Measurements from ENCODE around the gene POLH.

Gene POLH

DNA sequence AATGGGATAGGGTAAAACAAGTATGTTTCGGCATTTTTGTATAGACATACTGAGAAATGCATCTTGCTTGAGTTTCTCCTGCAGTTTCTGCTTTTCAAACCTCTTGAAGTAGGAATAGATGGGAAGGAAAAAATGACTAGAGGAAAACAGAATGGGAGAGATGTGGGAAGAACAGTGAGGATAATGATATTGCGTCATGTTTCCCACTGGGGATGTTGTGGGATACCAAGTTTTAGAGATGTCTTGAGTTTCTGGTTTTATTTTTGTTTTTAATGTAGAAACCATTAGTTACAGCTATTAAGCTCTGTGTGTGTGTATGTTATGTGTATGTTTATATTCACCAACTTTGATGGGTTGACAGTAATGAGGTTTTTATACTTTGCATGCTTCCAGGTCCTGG lies 24.6 kb downstream of the POLH start:
- in situ Hi-C loops (cut with HindIII; ENCODE audit: low sequenced_read_pairs) = no loop called here

GRCh38 chr6:43604174-43604573 lies 28.2 kb downstream of the POLH start:
- in situ Hi-C loops (cut with HindIII; ENCODE audit: low sequenced_read_pairs) = no loop called here

DNA sequence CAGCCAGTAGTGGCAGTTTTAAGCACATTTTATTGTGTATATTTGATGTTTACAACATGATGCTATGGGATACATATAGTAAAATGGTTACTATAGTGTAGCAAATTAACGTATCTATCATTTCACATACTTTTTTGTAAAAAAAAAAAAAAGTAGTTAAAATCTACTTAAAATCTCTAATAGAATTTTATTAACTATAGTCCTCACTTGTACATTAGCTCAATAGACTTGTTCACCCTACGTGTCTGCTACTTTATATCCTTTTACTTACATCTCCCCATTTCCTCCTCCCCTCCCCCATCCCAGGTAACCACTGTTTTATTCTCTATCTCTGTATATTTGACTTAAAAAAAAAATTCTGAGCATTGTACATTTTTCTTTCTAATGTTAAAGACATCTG lies 30.0 kb downstream of the POLH start:
- in situ Hi-C loops (cut with HindIII; ENCODE audit: low sequenced_read_pairs) = no loop called here

GRCh38 chr6:43608310-43608763 lies 32.4 kb downstream of the POLH start:
- in situ Hi-C loops (cut with HindIII; ENCODE audit: low sequenced_read_pairs) = no loop called here

DNA sequence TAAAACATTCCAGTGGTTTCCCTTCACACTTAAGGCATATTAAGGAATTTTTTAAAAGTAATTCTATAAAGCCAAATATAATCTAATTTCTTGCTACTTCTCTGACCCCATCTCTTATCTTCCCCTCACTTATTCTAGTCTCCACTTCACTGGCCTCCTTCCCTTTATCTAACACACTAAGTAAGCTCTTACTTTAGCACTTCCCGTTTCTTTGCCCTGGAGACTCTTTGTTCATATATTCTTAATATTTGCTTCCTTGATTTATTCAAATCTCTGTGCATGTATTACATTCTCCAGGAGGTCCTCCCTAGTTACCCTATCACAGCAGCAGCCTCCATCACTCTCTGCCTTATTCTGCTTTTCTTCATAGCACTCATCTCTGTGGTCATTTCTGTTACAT lies 32.8 kb downstream of the POLH start:
- in situ Hi-C loops (cut with HindIII; ENCODE audit: low sequenced_read_pairs) = no loop called here

DNA sequence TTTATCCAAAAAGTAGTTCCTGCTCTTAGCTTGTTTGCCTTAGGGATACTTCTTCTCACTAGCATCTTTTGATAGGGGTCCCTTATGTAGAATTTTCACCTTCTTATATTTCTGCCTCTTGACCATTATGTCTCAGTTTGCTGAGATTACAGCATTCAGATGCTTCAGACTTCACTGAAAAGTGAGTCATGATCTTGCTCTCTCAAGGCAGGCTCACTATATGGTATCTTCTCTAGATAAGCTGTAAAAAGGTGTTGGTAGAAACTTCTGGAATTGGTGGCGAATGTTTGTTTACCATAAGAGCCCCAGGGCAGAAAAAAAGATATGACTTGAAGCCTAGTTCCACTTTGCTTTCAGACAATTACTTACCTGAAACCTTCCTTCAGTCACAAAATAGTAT lies 33.4 kb downstream of the POLH start:
- in situ Hi-C loops (cut with HindIII; ENCODE audit: low sequenced_read_pairs) = no loop called here

DNA sequence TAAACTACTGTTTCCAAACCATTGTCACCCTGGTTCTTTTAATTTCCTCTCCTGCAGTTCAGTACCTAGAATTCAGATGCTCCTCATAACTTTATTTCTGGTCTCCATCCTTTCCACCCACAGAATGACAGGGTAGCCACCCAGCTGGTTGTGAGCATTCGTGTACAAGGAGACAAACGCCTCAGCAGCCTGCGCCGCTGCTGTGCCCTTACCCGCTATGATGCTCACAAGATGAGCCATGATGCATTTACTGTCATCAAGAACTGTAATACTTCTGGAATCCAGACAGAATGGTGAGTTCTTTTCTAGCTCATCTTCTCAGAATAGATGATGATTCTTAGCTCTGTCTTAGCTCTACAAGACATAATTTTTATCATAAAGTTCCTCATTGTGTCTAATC lies 34.4 kb downstream of the POLH start:
- in situ Hi-C loops (cut with HindIII; ENCODE audit: low sequenced_read_pairs) = loop anchor here (10.0 kb wide), 1 partner anchor 56 kb away; no protein-coding TSS in a partner anchor

- in situ Hi-C loops (cut with HindIII; ENCODE audit: low sequenced_read_pairs) = loop anchor here (10.0 kb wide), 1 partner anchor 59 kb away; no protein-coding TSS in a partner anchor
These were observed 37.9 kb downstream of the POLH start for GRCh38 chr6:43613721-43614395.

DNA sequence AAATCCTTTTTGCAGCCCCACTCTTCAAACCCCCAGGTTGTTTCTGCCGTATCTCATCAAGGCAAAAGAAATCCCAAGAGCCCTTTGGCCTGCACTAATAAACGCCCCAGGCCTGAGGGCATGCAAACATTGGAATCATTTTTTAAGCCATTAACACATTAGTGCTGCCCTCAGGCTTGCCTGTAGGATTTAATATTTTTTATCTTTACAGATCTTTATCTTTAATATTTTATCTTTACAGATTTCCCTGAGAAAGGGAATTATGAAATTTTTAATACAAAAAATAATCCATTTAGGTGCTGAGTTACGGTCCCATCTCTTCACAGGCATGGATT lies 38.4 kb downstream of the POLH start:
- in situ Hi-C loops (cut with HindIII; ENCODE audit: low sequenced_read_pairs) = loop anchor here (10.0 kb wide), 1 partner anchor 60 kb away; no protein-coding TSS in a partner anchor

DNA sequence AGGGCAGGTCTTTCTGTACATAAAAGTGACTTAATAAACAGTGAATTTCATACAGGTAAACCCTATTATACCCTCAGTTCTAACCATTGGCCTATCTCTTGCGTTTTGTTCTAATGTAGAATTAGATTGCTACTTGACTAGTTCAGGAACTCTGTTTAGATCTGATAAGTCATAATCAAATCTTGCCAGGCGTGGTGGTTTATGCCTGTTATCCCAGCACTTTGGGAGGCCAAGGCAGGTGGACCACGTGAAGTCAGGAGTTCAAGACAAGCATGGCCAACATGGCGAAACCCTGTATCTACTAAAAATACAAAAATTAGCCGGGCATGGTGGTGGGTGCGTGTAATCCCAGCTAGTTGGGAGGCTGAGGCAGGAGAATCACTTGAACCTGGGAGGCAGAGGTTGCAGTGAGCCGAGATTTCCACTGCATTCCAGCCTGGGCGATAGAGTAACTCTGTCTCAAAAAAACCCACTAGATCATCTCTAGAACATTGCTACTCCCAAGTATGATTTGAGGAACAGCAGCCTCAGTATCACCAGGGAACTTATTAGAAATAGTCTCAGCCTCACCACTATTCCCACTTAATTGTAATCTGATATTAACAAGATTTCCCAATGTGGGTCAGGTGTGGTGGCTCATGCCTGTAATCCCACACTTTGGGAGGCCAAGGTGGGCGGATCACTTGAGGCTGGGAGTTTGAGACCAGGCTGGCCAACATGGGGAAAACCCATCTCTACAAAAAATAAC lies 40.9 kb downstream of the POLH start:
- in situ Hi-C loops (cut with HindIII; ENCODE audit: low sequenced_read_pairs) = loop anchor here (10.0 kb wide), 1 partner anchor 62 kb away; no protein-coding TSS in a partner anchor

DNA sequence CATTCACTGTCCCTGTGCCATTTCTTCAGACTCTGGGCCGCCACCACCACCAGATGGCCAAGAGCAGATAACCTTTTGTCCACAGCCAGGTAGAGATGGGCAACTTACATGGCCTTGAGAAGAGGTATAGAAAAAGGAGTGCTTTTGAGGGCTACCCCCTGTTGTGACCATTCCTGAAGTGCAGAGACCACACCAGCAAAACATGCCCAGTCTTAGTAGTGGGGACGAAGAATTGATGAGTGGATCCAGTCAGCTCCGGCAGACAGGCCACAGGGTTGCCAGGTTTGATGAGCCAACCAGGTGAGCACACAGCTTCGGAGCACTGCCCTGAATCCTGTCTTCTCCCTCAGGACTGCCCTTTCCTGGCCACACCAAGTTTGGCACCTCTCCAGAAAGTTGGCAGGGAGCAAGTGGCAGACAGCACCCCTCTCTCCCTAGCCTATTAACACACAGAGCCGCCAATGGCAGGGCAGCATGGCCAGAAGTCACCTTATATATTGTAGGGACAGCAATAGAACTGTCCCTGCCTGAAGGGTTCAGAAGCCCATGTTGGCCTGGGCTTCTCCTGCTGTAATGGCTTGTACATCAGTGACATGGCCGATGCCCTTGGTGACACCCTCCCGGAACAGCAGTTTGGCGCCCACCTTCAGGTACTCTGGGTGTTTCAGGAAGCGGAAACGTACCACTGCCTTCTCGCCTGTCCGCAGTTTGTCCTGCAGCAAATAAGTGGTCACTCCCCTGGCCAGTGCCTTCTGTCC lies 45.3 kb downstream of the POLH start:
- in situ Hi-C loops (cut with HindIII; ENCODE audit: low sequenced_read_pairs) = no loop called here

GRCh38 chr6:43621836-43622180 lies 45.8 kb downstream of the POLH start:
- in situ Hi-C loops (cut with HindIII; ENCODE audit: low sequenced_read_pairs) = no loop called here

GRCh38 chr6:43622541-43622940 lies 46.6 kb downstream of the POLH start:
- in situ Hi-C loops (cut with HindIII; ENCODE audit: low sequenced_read_pairs) = no loop called here

- in situ Hi-C loops (cut with HindIII; ENCODE audit: low sequenced_read_pairs) = no loop called here
These were observed 48.1 kb downstream of the POLH start for GRCh38 chr6:43623880-43624785.

GRCh38 chr6:43624786-43625288 lies 48.9 kb downstream of the POLH start:
- in situ Hi-C loops (cut with HindIII; ENCODE audit: low sequenced_read_pairs) = no loop called here

GRCh38 chr6:43625393-43625992 lies 49.5 kb downstream of the POLH start:
- in situ Hi-C loops (cut with HindIII; ENCODE audit: low sequenced_read_pairs) = no loop called here

- in situ Hi-C loops (cut with HindIII; ENCODE audit: low sequenced_read_pairs) = no loop called here
These were observed 51.2 kb downstream of the POLH start for GRCh38 chr6:43627008-43627825.

DNA sequence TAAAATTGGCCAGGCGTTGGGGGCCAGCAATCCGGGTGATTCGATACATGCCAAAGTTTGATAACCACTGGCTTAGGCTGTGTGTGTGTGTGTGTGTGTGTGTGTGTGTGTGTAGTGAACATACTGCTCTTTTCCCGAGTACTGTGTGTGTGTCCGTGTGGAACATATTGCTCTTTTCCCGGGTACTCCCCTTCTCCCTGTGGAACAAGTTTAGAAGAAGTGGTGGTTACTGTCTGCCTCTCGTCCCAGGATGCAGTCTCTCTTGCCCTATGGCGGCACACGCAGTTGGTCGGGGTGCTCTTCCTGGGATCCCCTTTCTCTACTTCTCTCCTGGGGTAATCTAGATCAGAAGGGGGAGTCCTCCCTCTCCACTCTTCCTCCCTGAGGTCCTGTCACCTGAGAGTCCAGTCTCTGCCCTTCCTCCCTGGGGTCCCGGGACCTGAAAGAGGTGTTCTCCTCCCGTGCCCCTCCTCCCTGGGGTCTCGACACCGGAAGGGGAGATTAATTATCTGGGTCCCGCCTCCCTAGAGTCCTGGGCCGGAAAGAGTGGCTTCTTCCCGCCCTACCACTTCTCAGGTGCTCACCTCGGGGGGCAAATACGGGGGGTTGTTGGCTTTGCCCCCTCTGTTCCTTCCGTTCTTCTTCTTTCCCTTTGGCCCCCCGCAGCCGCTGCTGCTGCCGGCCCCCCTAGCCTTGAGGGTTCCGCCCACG lies 52.6 kb downstream of the POLH start:
- in situ Hi-C loops (cut with HindIII; ENCODE audit: low sequenced_read_pairs) = no loop called here

DNA sequence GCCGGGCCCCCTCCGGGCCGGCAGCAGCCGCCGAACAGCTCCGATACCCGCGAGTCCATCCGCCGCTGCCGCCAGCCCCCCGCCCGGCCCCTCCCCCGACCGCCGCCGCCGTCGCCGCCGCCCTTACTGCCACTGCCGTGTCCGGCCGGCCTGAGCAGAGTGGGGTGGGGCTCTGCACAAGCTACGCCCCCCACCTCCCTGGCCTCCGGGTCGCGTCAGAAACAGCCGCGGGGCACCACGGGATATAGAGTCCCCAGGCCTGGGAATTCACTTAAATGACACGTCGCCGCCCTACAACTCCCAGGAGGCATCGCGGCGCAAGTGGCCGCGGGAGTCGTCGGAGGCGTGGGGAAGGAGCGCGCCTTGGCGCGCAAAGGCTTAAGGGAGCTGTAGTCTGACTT lies 53.1 kb downstream of the POLH start, which contains the start of gene GTPBP2:
TSS of gene GTPBP2 (minus strand) at position 161 of the 401 bp plus-strand sequence. CDS start at position 59, 102 bp downstream.
- in situ Hi-C loops (cut with HindIII; ENCODE audit: low sequenced_read_pairs) = no loop called here
